Fibroblast of skin of left biceps (primary cell): ENCODE measurements around the gene CPS1.

Experiments
- DNase-seq, 2 experiments: peaks; one replicate each; pipeline ENCODE4 v3.0.0-alpha.2; 2013; ENCODE audit warnings: low read depth in 2 of 2

CPS1 gene

DNA sequence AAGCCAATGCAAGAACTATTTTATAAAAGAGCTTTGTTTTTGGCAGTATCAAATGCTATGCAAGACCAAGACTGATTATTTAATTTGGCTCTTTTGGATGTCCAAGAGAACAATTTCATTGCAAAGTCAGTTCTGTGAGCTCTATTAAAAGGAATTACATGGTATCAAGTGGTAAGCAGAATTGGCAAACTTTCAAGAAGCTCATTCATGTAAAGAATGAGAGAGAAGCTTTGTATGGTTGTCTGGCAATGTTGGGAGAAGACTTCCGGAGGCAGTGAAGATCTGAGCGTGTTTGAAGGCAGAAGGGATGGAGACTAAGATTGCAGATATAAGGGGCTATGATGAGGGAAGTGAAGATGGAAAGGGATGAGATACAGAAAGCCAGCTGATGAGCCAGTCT, 49.6 kb downstream of the CPS1 start:
- DNase-seq: no peak

DNA sequence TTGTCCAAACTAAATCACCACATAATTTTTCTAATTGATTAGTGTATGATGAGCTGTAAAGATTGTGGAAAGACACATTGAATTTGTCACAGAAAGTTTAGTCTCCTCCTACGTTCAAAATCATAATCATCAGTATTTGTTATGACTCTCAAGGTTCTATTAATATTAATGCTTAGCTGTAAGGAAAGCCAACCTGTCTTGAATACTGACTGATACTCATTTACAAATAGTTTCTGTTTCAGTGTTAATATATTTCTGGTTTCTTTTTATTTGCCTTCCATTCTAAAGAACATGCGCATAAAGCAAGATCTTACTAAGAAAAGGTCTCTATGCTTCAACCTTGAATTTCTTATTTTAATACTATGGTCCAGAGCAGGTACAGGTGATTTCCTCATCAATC, 55.1 kb downstream of the CPS1 start:
- DNase-seq: no peak

DNA sequence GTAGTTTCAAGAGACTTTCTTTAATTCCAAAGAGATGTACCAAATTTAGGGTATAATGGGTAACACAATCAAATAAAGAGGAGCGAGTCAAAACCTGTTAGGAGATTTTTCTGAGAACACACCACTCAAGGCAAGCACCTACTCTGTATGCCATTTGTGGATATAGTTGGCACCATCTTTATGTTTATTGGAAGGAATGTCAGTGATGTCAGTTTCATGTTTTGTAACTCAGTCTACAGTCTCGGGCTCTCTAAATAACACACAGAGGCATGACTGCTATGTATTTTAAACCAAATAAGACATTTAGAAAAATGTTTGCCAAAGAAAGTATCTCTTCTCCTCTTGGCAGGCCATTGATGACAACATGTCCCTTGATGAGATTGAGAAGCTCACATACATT, 59.7 kb downstream of the CPS1 start:
- no peak for DNase-seq

DNA sequence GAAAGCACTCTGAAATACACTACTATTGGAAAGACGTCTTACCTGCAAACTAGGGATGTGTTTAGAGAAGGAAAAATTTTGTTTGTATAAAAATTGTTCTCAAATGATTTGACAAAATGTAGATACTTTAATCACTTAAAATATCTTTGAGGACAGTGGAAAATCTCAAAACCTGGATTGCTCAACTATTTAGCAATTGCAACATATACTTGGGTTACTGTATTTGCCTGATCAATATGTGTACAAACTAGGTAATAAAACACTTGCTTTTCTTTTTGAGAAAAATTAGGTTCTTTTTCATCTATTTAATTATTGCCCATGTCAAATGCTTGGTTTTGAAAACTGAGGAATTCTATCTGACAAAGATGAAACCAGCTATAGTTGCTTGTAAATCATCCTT, 60.9 kb downstream of the CPS1 start:
- no peak for DNase-seq

DNA sequence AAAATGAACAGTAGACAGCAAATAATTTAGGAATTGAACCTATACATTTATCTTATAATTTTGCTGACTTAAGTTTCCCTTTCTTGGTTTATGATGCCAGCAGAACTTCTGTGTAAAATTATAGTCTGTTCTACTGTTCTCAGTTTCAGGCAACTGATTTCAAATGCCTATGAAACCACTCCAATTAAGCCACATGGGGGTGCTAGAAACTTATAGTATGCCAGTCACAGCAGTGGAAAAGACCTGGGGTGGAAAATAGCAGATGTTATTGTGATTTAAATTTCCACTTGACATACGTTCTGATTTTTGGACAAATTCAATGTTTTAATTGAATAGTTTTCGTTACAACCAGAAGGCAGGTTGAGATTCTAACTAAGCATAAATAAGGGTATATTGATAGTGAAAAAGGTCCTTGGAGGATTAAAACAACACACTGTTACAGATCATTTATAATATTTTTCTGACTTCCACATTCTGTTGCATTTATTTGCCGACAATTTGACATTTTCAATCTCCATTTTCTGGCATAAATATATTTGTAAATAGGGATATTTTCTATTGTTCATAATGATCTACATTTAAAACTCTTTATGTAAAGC, 61.4 kb downstream of the CPS1 start:
- peak in 1 of 2 experiments; percentile 0 for DNase-seq

DNA sequence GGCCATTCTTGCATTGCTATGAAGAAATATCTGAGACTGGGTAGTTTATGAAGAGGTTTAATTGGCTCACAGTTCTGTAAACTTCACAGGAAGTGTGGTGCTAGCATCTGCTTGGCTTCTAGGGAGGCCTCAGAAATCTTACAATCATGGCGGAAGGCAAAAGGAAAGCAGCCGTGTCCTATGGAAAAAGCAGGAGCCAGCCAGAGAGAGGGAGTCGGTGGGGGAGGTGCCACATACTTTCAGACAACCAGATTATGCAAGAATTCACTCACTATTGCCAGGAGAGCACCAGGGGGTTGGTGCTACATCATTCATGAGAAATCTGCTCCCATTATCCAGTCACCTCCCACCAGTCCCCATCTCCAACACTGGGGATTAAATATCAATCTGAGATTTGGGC, 64.1 kb downstream of the CPS1 start:
- no peak for DNase-seq

DNA sequence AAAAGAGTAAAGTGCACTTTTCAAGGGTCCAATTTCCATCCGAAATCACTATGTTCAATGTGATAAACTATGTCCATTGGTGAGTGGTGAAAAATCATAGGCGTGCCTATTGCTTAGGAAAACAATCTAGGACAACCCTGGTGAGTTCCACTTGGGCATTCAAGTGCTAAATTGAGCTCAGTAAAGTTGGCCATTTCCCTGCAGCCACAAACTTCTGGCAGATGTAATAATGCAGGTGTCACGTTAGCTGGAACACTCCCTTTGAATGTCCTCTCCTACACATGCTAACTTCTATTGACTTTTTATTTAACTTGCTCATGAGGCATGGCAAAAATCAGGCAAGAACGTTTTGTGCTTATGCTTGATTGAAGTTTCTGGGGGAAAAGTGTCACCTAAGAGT, 67.1 kb downstream of the CPS1 start:
- no peak for DNase-seq

DNA sequence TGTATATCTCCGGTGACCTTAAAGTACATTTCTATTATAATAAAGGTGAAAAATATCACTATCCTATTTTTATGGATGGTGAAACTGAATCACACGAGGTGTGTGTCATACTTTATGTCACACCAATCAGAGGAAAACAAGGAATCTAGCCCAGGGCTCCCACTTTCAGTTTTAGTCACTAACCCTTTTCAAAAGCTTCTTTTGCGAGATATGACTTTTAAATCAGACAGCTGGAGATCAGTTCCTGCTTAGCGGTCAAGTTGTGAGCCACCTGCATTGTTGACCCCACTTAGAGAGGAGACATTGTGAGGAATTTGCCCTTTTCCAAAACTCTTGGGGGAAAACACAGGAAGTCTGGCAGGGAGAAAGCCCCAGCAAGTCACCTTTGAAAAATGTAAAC, 70.5 kb downstream of the CPS1 start:
- DNase-seq: no peak

DNA sequence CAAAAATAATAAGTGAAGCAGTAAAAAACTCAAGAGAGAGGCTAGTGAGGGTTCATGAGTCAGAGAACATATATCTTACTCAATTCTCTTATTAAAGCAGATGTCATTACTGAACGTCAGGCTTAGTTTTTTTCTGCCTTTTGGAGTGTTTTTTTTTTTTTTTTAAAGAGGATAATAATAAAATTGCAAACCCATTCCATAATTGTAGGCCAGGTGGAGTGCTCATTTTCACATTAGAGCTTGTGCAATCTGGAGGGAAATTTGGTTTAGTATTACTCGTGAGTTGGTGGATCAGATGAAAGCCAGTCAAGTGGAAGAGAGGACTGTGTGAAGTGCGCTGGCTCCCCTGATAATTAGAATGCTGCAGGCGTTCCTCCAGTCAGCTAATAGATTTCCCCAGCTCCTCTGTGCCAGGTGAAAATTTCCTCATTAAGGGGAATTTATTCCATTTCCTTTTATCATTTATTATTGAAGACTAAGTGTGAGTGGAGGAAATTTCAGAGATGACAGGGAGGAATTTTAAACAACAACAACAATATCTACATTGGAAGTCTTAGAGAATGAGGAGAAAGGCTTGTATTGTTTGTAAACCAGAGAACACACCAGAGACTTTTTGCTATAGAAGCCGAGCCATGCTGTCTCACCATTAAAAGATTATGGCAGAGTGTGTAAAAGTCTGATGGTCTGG, 74.6 kb downstream of the CPS1 start:
- DNase-seq: no peak

DNA sequence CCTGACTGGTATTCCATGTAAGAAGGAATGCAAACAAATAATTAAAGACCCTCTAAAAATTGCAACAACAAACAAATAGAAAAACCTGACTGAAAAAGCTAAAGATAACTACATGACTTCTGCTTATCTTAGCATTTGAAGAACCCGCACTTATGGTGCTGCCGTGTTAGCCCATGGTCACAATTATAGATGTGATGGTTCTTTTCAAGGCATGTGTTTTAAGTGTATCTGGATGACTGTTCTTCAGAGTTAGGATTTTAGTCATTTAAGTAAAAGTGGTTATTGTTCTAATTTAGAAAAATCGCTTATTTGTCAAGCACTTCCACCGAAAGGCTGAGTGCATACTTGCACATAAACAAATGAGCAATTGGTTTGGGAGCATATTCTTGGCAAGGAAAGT, 77.3 kb downstream of the CPS1 start:
- no peak for DNase-seq

DNA sequence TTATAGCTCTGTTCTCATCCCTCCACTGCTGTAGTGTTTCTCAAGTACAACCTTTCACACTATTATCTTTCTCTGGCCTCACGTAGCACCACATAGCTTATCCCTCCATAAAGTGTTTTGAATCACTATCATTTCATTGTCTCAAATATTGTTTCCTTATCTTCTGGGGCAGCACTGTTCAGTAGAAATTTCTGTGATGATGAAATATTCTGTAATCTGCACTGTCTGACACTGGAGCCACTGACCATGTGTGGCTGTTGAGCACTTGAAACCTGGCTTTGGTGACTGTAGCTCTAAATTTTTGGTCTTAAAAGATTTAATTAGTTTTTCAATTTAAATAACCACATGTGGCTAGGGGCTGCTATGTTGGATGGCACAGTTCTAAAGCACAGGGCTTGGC, 78.9 kb downstream of the CPS1 start:
- DNase-seq: no peak

DNA sequence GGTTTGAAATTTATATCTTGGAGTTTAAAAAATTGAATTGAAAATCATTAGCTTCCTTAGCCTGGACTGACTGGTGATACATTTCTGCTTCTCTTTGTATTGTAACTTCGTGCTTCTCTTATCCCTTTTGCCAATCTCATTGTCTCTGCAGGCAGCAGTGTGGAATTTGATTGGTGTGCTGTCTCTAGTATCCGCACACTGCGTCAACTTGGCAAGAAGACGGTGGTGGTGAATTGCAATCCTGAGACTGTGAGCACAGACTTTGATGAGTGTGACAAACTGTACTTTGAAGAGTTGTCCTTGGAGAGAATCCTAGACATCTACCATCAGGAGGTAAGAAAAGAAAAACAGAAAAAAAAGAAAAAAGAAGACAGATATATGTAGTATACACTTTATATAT, 85.9 kb downstream of the CPS1 start:
- no peak for DNase-seq

DNA sequence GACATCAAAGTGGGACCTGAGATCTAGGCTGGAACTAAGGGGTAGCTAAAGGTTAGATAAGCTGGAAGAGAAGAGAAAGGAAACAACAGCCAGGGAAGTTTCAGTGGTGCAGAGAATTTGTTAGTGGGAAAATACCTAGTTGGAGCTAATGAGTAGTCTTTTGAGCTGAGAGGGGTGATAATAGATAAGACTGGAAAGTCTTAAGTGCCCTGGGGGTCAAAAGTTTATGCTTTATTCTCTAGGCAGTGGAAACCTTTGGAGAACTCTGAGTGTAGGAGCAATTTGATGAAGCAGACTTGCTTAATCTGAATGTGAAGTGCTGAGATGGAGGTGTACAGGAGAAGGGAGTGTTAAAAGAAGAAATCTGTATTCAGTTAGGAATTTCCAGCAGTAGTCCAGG, 90.8 kb downstream of the CPS1 start:
- DNase-seq: no peak

DNA sequence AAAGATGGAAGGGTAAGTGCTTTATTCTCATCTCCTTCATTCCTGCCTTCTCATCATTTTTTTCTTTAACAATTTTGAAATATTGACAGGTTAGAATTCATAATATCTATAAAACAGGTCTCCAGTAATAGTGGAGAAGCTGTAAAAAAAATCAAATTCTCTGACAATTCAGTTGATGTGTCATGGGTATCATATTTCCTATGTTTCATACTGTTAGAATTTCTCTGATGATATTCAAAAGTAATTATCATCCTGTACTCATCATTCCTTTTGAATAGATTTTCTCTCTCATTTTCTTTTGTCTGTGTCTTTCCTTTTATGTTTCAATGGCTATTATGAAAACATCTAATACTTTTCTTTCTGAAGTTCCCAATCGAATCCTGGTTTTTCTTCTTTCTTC, 97.7 kb downstream of the CPS1 start:
- DNase-seq: no peak

DNA sequence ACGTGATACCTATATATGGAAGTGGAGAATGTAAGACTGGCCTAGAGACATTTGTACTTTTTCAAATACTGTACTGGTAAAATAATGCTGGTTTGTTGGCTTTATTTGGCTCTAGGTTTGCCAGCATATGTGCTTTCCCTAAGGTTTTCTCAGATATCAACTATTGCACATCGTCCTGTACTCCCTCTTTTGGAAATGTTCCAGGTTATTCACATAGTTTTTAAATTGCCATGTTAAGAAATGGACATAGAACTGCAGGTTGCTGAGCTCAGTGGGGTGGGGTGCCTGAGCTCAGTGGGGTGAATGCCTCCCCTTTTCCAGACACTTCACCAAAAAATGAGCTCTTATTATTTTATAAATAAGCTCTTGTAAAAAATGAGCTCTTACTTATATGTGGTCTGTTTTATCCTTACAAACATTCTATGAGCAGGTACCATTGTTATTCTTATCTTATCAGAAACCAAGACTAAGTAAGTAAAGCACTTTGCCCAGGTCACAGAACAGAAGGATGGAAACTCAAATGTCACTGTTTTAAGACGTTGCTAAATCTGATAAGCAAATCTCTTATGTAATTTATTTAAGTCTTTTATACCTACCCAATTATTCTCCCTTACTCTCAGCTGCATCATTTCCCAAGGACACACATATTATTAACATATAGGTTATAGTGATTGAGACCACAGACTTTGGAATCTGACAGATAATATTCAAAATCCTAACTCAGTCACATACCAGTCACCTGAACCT, 99.0 kb downstream of the CPS1 start:
- no peak for DNase-seq

DNA sequence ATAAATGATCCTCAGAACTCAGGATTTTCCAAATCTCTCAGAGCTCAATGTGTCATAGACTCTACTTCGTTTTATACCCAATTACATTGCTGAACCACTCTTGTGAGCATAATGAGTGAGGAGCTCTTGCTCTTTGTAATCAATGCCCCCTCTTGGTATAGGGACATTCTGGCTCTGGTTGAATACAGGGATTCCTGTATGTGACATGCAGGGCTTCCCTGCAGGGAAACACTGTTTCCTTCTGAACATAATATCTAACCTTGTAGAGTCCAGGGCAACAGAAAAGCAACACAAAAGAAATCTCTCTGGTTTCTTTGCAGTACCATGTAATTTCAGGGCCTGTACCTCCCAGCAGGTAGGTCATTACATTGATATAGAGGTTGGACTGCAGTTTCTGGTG, 101.5 kb downstream of the CPS1 start:
- DNase-seq: no peak

DNA sequence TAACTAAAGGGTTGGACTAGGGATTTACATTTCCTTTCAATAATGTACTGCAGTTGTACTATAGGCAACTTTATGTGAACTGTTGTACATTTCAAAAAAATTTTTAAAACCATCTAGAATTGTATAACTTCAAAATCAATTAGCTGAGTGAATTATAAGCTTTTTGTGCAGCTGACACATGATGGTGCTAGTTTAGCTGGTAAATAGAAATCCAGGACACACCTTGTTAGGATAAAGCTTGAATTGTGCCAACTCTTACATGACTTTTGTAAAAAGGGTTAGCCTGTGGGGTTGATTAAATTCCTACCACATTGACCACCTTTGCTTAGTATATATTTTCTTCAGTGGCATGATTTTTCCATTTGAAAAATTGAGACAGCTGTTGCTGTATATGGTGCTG, 104.4 kb downstream of the CPS1 start:
- no peak for DNase-seq

DNA sequence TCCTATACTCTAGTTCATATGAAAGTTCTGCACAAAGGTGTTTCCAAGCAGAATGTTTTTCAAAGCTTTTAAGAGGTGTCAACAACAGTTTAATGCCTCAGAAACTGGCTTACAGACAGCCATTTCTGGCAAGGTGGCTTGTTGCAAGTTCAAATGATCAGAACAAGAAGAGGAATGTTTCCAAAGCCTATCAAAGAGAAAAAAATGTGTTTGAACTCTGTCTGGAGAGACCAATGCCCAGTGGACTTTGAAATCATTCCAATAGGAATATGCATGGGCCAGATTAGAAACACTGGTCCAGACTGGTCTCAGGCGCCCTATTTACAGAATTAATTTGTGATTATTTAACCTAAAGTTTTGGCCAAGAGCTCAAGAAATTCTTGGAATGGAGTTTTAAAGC, 106.2 kb downstream of the CPS1 start:
- no peak for DNase-seq

DNA sequence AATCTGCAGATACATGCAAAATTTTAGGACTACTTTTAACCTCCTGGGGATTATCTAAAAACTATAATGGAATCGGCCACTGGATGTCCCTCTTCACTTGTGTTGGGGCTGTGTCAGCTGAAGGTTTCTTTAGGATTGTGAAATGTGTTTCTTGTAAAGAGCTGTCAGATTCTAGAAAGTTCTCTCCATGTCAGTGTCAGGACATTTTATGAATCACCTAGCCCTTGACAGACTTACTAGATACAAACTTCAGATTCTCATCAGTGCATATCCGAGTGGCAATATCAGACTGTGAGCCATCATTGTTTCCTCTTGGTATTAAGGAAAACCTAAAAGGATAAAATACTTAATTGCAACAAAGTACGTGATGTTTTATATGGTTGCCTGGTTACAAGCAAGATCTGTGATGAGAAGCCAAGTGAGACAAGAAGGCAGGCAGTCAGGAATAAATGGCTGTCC, 107.3 kb downstream of the CPS1 start:
- no peak for DNase-seq

DNA sequence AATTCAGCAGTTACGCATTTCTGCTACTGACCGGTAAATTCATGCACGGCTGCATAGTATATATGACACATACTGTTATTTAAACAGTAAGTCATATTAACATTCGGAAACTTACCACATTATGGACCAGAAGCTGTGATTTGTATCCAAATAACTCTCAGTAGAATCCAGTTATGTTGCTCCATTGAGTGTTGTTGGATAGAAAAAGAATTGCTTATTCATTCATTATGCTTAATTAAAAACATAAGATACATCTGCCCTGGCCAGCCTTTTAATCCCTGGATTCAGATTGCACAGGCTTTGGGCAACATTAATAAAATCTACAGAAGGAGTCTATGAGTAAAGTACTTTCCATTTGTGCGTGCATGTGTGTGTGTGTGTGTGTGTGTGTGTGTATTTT, 111.3 kb downstream of the CPS1 start:
- no peak for DNase-seq

DNA sequence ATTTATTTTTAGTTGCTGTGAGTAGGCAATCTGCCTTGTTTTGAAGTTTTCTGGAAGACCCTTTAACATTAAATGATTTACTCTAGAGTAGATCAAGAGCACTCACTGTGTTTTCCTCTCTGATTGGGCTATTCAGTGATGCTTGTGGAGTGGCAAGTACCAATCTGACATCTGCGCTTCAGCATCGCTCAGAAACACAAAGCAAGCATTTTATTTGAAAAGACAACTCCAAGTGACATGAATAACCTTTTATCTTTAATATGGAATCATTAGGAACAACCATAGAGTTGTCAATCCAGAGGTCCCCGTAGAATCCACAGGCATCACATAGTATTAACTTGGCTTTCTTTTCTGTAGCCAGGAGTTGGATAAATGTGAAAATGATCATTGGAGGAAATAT, 114.7 kb downstream of the CPS1 start:
- DNase-seq: no peak

DNA sequence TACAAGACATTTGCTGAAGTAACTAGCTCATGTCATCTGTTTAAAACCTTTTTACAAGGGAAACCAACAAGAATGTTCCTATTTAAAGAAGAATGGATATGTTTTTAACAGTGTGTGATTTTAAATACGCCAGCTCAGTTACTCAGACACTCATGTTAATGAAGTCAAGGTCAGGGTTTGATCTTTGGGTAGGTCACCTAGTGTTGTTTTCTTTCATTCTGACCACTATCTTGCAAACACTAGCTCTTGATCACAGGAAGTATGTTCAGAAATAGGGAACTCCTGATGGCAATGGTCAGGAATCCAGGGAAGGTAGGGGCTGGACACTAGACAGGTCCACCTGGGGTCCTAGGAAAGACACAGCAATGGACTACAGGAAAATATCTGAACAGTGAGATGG, 116.7 kb downstream of the CPS1 start:
- no peak for DNase-seq

DNA sequence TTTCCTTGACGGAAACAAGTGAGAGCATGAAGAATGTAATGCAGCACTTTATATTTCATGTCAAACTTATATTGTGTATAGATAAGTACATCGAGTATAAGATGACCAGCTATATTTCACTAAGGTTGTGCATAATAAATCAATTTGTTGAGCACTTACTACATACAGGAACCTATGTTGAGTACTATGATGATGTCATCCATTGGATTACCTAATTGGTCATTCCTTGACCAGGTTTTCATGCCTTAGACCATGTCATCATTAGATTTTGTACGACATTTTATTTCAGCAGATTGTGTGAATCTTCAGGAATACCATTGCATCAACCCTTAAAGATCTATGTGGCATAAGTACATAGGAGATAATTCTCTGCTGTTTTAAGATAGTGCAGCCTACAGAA, 119.7 kb downstream of the CPS1 start:
- no peak for DNase-seq
